DOHH2 (cell line): ENCODE data around the gene NKX2-8.

Source experiments
- H3F3A ChIP-seq: fragments of 200-600 bp; sonication (generic), shearing (Covaris generic); 2 replicates; pipeline ENCODE4 v1.6.0; 2016; ENCODE audit warnings: antibody characterized with exemption, mild to moderate bottlenecking; ENCODE audit not compliant: control insufficient read depth, insufficient read depth
- H3K27ac ChIP-seq: fragments of 200-600 bp; sonication (generic); 2 replicates; pipeline ENCODE4 v1.5.1; 2014; ENCODE audit warnings: low read depth, mild to moderate bottlenecking, low read length, moderate library complexity
- H3K27me3 ChIP-seq: fragments of 200-600 bp; sonication (generic); 2 replicates; pipeline ENCODE4 v1.6.1; 2014; ENCODE audit warnings: mild to moderate bottlenecking, low read length, mixed read lengths; ENCODE audit not compliant: control insufficient read depth
- H3K36me3 ChIP-seq: fragments of 200-600 bp; sonication (generic); 2 replicates; pipeline ENCODE4 v1.6.1; 2014; ENCODE audit warnings: mild to moderate bottlenecking, low read length, moderate library complexity, mixed read lengths; ENCODE audit not compliant: control insufficient read depth
- H3K4me1 ChIP-seq: fragments of 200-600 bp; sonication (generic); 2 replicates; pipeline ENCODE4 v1.6.1; 2014; ENCODE audit warnings: mild to moderate bottlenecking, low read length, mixed read lengths; ENCODE audit not compliant: control insufficient read depth
- H3K4me2 ChIP-seq: fragments of 200-600 bp; sonication (generic); 2 replicates; pipeline ENCODE4 v1.6.0; 2014; ENCODE audit warnings: mild to moderate bottlenecking, low read length, moderate library complexity
- H3K4me3 ChIP-seq: fragments of 200-600 bp; sonication (generic); 2 replicates; pipeline ENCODE4 v1.5.1; 2014; ENCODE audit warnings: mild to moderate bottlenecking, low read length, mixed read lengths
- H3K79me2 ChIP-seq: fragments of 200-600 bp; sonication (generic); 2 replicates; pipeline ENCODE4 v1.6.1; 2014; ENCODE audit warnings: mild to moderate bottlenecking, low read length, mixed read lengths; ENCODE audit not compliant: control insufficient read depth
- H3K9me2 ChIP-seq: fragments of 200-600 bp; sonication (generic); replicated peaks from 2 replicates; pipeline ENCODE4 v1.6.1; 2014; ENCODE audit warnings: mild to moderate bottlenecking, low read length, mixed read lengths; ENCODE audit not compliant: control insufficient read depth
- H3K9me3 ChIP-seq: fragments of 200-600 bp; sonication (generic); 2 replicates; pipeline ENCODE4 v1.6.1; 2014; ENCODE audit warnings: antibody characterized with exemption, low read length, mixed read lengths; ENCODE audit not compliant: control insufficient read depth, insufficient read depth
- H4K20me1 ChIP-seq: fragments of 200-600 bp; sonication (generic); 2 replicates; pipeline ENCODE4 v1.6.0; 2014; ENCODE audit warnings: low read depth, mild to moderate bottlenecking, antibody characterized with exemption, low read length, moderate library complexity; ENCODE audit not compliant: control insufficient read depth, insufficient read depth
- CTCF ChIP-seq: fragments of 200-600 bp; sonication (generic); IDR thresholded peaks from one replicate; pipeline ENCODE4 v1.5.1; 2014; ENCODE audit warnings: antibody characterized with exemption, mild to moderate bottlenecking, low read depth, low read length; ENCODE audit not compliant: poor library complexity, severe bottlenecking
- EZH2phosphoT487 ChIP-seq: fragments of 200-600 bp; sonication (generic); IDR thresholded peaks from 2 replicates; pipeline ENCODE4 v1.6.1; 2017; ENCODE audit warnings: borderline replicate concordance, mild to moderate bottlenecking, antibody characterized with exemption, low read length, moderate library complexity, mixed read lengths

The NKX2-8 gene

GRCh38 chr14:36583893-36584811 is 1.7 kb upstream of the NKX2-8 start:
- Histone ChIP-seq H3K27me3 (no peaks in the 10 kb centered on the region), H3K27ac (no peak overlapping the region)

GRCh38 chr14:36583242-36583892 is 953 bp upstream of the NKX2-8 start:
- H3K4me2 ChIP-seq, result no peak overlapping the region
- H3K9me2 ChIP-seq, result no peaks in the 10 kb centered on the region
- H3K79me2 ChIP-seq, result no peaks in the 10 kb centered on the region
- no peaks in the 10 kb centered on the region for H3K27me3 ChIP-seq
- no peak overlapping the region for H3K4me3 ChIP-seq
- H3K9me3 ChIP-seq, result peaks cover 13% of the 10 kb centered on the region; the same call in 1 of the 2 replicates
- no peaks in the 10 kb centered on the region for H3K36me3 ChIP-seq
- TF ChIP-seq EZH2phosphoT487 (no peak), CTCF (no peak)
- no peaks in the 10 kb centered on the region for H4K20me1 ChIP-seq
- no peak overlapping the region for H3K27ac ChIP-seq
- no peaks in the 10 kb centered on the region for H3K4me1 ChIP-seq
- no peaks in the 10 kb centered on the region for H3F3A ChIP-seq

More at GRCh38 chr14:36583893-36584811, 1.7 kb upstream of the NKX2-8 start:
- H3F3A ChIP-seq, result no peaks in the 10 kb centered on the region
- no peak for TF ChIP-seq CTCF
- no peak for TF ChIP-seq EZH2phosphoT487
- no peaks in the 10 kb centered on the region for H3K36me3 ChIP-seq
- H3K4me3 ChIP-seq, result no peak overlapping the region
- H3K4me2 ChIP-seq, result no peak overlapping the region
- H3K9me3 ChIP-seq, result peaks cover 13% of the 10 kb centered on the region; the same call in 1 of the 2 replicates
- H3K9me2 ChIP-seq, result no peaks in the 10 kb centered on the region
- H3K79me2 ChIP-seq, result no peaks in the 10 kb centered on the region
- no peaks in the 10 kb centered on the region for H3K4me1 ChIP-seq
- no peaks in the 10 kb centered on the region for H4K20me1 ChIP-seq

GRCh38 chr14:36582874-36583241 is 444 bp upstream of the NKX2-8 start:
- H3K79me2 ChIP-seq, result no peaks in the 10 kb centered on the region
- H3K27me3 ChIP-seq, result no peaks in the 10 kb centered on the region
- H3K9me3 ChIP-seq, result peaks cover 13% of the 10 kb centered on the region; the same call in 1 of the 2 replicates
- H3K27ac ChIP-seq, result no peak overlapping the region
- TF ChIP-seq EZH2phosphoT487 (no peak), CTCF (no peak)
- H3K36me3 ChIP-seq, result no peaks in the 10 kb centered on the region
- H3K4me3 ChIP-seq, result no peak overlapping the region
- no peaks in the 10 kb centered on the region for H3F3A ChIP-seq
- H4K20me1 ChIP-seq, result no peaks in the 10 kb centered on the region
- H3K4me1 ChIP-seq, result no peaks in the 10 kb centered on the region
- no peak overlapping the region for H3K4me2 ChIP-seq
- H3K9me2 ChIP-seq, result no peaks in the 10 kb centered on the region
